NCI-H2107 treated with DMSO at 0.1 percent for 48 hours (cell line): ENCODE results near the gene ROCK2.
A peak's percentile ranks its signal among the peaks of the same experiment; 100 is the strongest.

Source experiments
- DNase-seq: peaks from one replicate; lab custom pipeline; 2025; ENCODE audit not compliant: unreplicated experiment; lab: John Stamatoyannopoulos, UW

The ROCK2 gene

GRCh38 chr2:11367170-11367730, 22.8 kb upstream of the ROCK2 start:
- DNase-seq, result no peak

DNA sequence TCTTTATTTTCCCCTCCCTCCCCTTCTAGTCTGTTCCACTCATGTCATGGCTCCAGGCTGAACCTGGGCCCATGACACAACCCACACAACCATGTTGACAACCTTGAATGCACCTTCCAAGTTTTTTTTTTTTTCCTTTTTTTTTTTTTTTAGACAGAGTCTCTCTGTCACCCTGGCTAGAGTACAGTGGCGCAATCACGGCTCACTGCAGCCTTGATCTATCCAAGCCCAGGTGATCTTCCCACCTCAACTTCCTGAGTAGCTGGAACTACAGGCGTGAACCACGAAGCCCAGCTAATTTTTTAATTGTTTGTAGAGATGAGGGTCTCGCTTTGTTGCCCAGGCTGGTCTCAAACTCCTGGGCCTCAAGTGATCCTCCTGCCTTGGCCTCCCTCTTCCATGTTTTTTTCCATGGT, 21.9 kb upstream of the ROCK2 start:
- no peak for DNase-seq

- no peak for DNase-seq
Measured at GRCh38 chr2:11365096-11365879, 20.9 kb upstream of the ROCK2 start.

DNA sequence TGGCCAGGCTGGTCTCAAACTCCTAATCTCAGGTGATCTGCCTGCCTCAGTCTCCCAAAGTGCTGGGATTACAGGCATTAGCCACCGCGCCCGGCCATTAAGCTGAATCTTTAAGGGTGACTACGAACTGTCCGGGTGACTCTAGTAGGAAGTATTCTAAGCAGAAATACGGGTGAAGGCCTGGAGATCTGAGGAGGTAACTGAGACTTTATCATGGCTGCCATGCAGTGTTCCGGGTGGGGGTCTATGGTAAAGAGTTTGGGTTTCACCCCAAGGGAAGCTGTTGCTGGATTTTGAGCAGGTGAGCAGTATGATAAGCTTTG, 20.1 kb upstream of the ROCK2 start:
- DNase-seq, result no peak

- no peak for DNase-seq
Measured at GRCh38 chr2:11363868-11364564, 19.6 kb upstream of the ROCK2 start.

DNA sequence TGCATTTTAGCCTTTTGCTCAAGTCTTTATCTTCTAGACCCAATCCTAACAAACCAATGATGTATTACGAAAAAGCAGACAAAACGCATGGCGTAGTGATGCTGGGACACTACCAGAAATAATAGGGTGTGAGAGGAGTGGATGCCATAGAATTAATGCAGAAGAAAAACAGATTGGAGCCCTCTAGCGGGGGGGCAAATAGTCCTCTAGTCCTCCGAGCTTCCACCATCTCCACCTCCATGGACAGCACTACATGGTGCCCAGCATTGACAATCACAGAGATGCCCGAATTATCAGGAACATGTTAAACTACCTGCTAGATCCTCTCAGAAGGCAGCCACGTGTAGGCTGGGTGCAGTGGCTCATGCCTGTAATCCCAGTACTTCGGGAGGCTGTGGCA, 15.4 kb upstream of the ROCK2 start:
- DNase-seq, result no peak

DNA sequence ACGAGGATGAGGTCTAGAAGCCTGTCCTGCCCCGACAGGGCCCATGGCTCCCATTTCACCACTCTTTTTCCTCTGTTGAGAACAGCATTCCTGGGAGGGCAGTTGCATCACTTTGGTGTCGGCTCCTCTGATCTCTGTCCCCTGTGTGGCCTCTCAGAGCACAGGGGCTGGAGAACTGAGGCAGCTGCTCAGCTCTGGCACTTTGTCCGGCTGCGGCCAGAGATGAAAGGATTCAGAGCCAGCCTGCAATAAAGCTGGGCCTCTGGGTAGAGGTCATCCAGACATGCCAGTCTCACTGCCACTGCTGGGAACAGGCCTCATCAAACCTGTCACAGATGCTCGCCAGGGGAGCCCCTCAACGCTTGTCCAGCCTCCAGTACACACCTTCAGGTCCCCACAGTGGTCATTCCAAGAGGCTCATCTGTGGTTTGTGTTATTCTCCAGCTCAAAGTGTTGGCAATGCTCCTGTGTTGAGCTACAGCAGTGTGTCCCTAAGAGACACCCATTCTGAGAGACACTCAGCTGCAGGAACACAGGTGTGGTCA, 13.1 kb upstream of the ROCK2 start:
- no peak for DNase-seq

DNA sequence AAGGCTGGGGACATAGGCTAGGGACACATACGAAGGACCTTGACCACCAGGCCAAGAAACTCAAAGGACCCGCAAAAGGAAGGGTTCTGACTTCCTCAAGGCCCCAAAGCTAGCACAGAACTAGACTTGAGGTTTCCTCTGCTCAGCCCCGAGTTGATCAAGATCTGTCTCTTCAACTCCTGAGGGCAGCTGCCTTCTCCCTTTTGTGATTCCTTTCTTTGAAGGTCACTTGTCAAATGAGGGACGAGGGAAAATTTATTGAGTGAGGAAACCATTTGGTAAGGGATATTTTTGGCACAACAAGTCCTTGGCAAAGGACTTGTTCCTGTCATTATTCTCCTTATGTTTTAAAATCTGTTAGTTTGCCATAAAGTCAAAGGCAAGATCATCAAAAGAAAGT, 12.3 kb upstream of the ROCK2 start:
- DNase-seq, result no peak

- no peak for DNase-seq
Measured at GRCh38 chr2:11355194-11356053, 11.0 kb upstream of the ROCK2 start.

- no peak for DNase-seq
Measured at GRCh38 chr2:11354363-11355154, 10.1 kb upstream of the ROCK2 start.

GRCh38 chr2:11352781-11353537, 8.5 kb upstream of the ROCK2 start:
- no peak for DNase-seq

- no peak for DNase-seq
Measured at GRCh38 chr2:11348209-11348749, 3.8 kb upstream of the ROCK2 start.

DNA sequence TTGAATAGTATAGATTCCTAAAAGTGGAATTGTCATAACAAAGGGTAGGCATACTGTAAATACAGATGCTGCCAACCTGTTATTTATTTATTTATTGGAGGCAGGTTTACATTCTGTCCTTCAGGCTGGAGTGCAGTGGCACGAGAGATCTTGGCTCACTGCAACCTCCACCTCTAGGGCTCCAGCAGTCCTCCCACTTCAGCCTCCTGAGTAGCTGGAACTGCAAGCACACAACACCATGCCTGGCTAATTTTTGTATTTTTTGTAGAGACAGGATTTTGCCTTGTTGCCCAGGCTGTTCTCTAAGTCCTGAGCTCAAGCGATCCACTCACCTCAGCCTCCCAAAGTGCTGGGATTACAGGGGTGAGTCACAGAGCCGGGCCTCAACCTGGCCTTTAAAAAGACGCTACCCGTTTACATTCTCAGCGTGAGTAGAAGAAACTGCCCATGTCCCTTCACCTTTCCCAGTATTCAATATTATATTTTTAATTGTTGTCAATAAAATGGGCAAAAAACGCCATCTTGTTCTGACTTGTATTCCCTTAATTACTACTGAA, 3.0 kb upstream of the ROCK2 start:
- no peak for DNase-seq

DNA sequence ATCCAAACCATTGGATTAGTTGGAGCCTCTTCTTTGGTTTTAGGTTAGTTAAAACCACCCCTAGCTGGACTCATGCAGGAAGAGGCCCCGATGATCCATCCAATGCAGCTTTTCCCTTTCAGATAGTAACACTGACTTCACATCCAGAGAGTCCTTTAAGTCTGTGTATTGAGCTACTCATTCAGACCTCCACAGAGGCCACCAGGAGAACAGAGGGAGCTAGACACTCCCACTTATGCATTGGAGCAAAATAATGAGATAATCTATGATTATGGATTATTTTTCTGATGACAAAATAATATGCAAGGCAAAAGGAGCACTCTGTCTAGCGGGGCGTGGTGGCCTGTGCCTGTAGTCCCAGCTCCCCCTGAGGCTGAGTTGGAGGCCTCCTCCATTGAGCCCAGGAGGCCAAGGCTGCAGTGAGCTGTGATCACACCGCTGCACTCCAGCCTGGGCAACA, 1.6 kb upstream of the ROCK2 start:
- DNase-seq, result no peak

- no peak for DNase-seq
Measured at GRCh38 chr2:11344956-11345677, 681 bp upstream of the ROCK2 start.

DNA sequence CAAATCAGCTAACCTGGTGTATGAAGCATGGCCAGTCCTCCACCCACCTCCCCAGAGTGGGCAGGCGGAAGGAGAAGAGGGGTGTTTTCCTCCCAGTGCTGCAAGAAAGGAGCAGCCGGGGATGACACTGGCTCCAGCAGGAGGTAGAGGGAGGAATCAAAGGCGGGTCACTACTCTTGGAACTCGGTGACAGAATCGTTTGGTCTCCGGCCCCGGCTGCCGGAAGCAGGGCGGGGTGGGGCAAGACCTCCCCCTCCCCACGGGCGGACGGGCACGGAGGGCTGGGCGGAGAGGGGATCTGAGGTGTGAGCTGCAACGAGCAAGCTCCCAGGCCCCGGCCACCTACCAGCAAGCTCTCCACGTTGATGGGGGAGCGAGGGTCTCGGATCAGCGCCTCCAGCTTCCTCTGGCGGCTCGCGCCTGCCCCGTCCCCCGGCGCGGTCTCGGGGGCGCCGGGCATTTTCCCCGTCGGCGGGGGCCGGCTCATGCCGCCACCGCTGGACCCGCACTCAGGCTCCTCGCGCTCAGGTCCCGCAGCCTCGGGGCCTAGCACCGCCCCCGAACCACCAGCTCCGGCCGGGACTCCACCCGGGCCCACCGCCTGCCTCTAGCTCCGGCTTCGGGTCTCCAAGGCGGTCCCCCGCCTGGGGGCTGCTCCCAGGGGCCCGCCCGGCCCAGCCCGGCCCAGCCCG, 640 bp downstream of the ROCK2 start:
- peak; percentile 21 for DNase-seq

DNA sequence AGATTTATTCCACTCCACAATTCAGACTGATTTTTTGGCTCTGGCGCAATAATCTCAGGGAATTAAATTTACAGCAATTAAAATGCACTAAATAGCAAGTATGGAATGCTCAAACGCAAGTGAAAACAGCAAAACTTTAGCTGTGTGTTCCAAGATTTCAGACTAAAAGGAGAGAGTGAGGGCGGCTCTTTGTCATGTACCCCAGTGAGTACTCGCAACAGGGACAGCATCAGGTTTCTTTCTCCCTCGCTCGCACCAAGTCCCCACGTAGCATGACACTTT, 1.1 kb downstream of the ROCK2 start:
- DNase-seq, result no peak
